Natural killer cell (primary cell): Measurements from ENCODE around the gene EPYC. TPM values are rescaled to one million over a fixed set of nuclear protein-coding genes. Genes with fewer than 3 reads are reported as not detected.

ENCODE experiments used
- ATAC-seq, 3 donors: fragments of 150-1000 bp in 2 of 3; fragments of 200-7000 bp in 1 of 3; cut with Tn5 transposase; 1 replicate in 1 of 3; 2 replicates in 2 of 3; pipeline ENCODE4 v1.10.0; 2021; ENCODE audit warnings: mild to moderate bottlenecking in 2 of 3, moderate library complexity in 2 of 3
- DNase-seq, 2 donors: peaks; one replicate each; pipeline versions ENCODE4 v3.0.0 to v3.0.0-alpha.2; 2013 to 2021; ENCODE audit warnings: mixed read lengths in 1 of 2
- H3K27ac ChIP-seq: one replicate; pipeline ENCODE4 v1.5.1; 2013; ENCODE audit warnings: mild to moderate bottlenecking, low read length
- H3K27me3 ChIP-seq: one replicate; pipeline ENCODE4 v1.6.1; 2013; ENCODE audit warnings: low read length; ENCODE audit not compliant: control insufficient read depth, insufficient read depth
- H3K36me3 ChIP-seq: one replicate; pipeline ENCODE4 v1.6.1; 2013; ENCODE audit warnings: low read length; ENCODE audit not compliant: control insufficient read depth, insufficient read depth
- H3K4me1 ChIP-seq: one replicate; pipeline ENCODE4 v1.6.1; 2013; ENCODE audit warnings: low read length; ENCODE audit not compliant: control insufficient read depth, insufficient read depth
- H3K4me3 ChIP-seq: one replicate; pipeline ENCODE4 v1.5.1; 2013; ENCODE audit warnings: low read length
- H3K9me3 ChIP-seq: one replicate; pipeline ENCODE4 v1.6.1; 2013; ENCODE audit warnings: low read length; ENCODE audit not compliant: control insufficient read depth, insufficient read depth
- H3K27ac Mint-ChIP-seq, 2 donors: one replicate each; pipeline ENCODE4 v1.8.0; 2022; ENCODE audit warnings: mild to moderate bottlenecking in 2 of 2, mixed read lengths in 2 of 2, moderate library complexity in 1 of 2
- H3K27me3 Mint-ChIP-seq, 2 donors: one replicate each; pipeline ENCODE4 v1.8.0; 2022; ENCODE audit warnings: low read depth in 2 of 2, mixed read lengths in 2 of 2
- H3K36me3 Mint-ChIP-seq: one replicate; pipeline ENCODE4 v1.8.0; 2022; ENCODE audit warnings: mixed read lengths
- H3K4me1 Mint-ChIP-seq, 2 donors: one replicate each; pipeline ENCODE4 v1.8.0; 2022; ENCODE audit warnings: mixed read lengths in 2 of 2
- H3K4me3 Mint-ChIP-seq: one replicate; pipeline ENCODE4 v1.8.0; 2022; ENCODE audit warnings: mild to moderate bottlenecking, moderate library complexity, mixed read lengths
- H3K9me3 Mint-ChIP-seq, 2 donors: one replicate each; pipeline ENCODE4 v1.8.0; 2022; ENCODE audit warnings: mixed read lengths in 2 of 2
- CTCF ChIP-seq: fragments of 200-600 bp; IDR thresholded peaks from one replicate; pipeline ENCODE4 v1.8.0; 2022; ENCODE audit warnings: antibody characterized with exemption
- WGBS: methylation state at CpG from one replicate; pipeline ENCODE4 v1.1.7; 2013; ENCODE audit warnings: missing lambda C conversion rate; ENCODE audit not compliant: insufficient coverage; 5-methylcytosine and 5-hydroxymethylcytosine counted together
- intact Hi-C: fragments of 100-400 bp; cut with micrococcal nuclease; formaldehyde crosslinking; loops from one replicate; pipeline ENCODE4 v1.14.2; 2022
- total RNA-seq, 4 donors: library from RNA; stranded (reverse); fragments of 120-200 nt in 1 of 4; gene quantifications; one replicate each; pipeline versions ENCODE4 v1.2.3 to v1.2.4, GENCODE V29; 2013 to 2022

Gene EPYC
- total RNA-seq, 3 donors from 2014 or later (not counting 1 experiment from before 2014, with no cell fraction given), result not detected

GRCh38 chr12:90938451-90938850 lies 66.3 kb downstream of the EPYC start:
- Mint-ChIP-seq H3K4me1 (no peaks in the 10 kb centered on the region), H3K27ac (no peak overlapping the region), H3K4me3 (no peak overlapping the region), H3K9me3 (peaks cover 0 to 2% of the 10 kb centered on the region in 2 donors), H3K27me3 (no peaks in the 10 kb centered on the region), H3K36me3 (no peaks in the 10 kb centered on the region)
- Histone ChIP-seq H3K9me3 (no peaks in the 10 kb centered on the region), H3K27ac (no peak overlapping the region), H3K36me3 (no peaks in the 10 kb centered on the region), H3K4me1 (no peaks in the 10 kb centered on the region), H3K4me3 (no peak overlapping the region), H3K27me3 (no peaks in the 10 kb centered on the region)
- no peak for DNase-seq
- intact Hi-C loops, result no loop called here
- WGBS, result 47% methylated on average over 6 of the region's 6 CpGs
- ATAC-seq, result no peak
- TF ChIP-seq CTCF, result no peak

- no peaks in the 10 kb centered on the region for H3K9me3 ChIP-seq
- DNase-seq (no peak), ATAC-seq (no peak)
- no peak for TF ChIP-seq CTCF
- H3K4me3 Mint-ChIP-seq, result no peak overlapping the region
- H3K27me3 ChIP-seq, result no peaks in the 10 kb centered on the region
- WGBS, result 80% methylated on average over 1 of the region's 2 CpGs
- no peak overlapping the region for H3K4me3 ChIP-seq
- intact Hi-C loops, result no loop called here
- no peaks in the 10 kb centered on the region for H3K4me1 ChIP-seq
- H3K27me3 Mint-ChIP-seq, result no peaks in the 10 kb centered on the region
- no peaks in the 10 kb centered on the region for H3K36me3 Mint-ChIP-seq
- H3K9me3 Mint-ChIP-seq, result peaks cover 0 to 2% of the 10 kb centered on the region in 2 donors
- H3K27ac ChIP-seq, result no peak overlapping the region
- H3K4me1 Mint-ChIP-seq, result no peaks in the 10 kb centered on the region
- H3K27ac Mint-ChIP-seq, result no peak overlapping the region
- no peaks in the 10 kb centered on the region for H3K36me3 ChIP-seq
These were observed 67.1 kb downstream of the EPYC start for GRCh38 chr12:90937651-90938050.

GRCh38 chr12:90936230-90937005 lies 68.4 kb downstream of the EPYC start:
- intact Hi-C loops, result no loop called here
- H3K27me3 ChIP-seq, result no peaks in the 10 kb centered on the region
- Mint-ChIP-seq H3K9me3 (peaks cover 0 to 2% of the 10 kb centered on the region in 2 donors), H3K27me3 (no peaks in the 10 kb centered on the region), H3K4me1 (no peaks in the 10 kb centered on the region), H3K36me3 (no peaks in the 10 kb centered on the region), H3K4me3 (no peak overlapping the region), H3K27ac (no peak overlapping the region)
- H3K4me1 ChIP-seq, result no peaks in the 10 kb centered on the region
- 92% methylated on average over 5 of the region's 5 CpGs for whole genome bisulfite sequencing
- no peak for ATAC-seq
- DNase-seq, result no peak
- H3K27ac ChIP-seq, result no peak overlapping the region
- TF ChIP-seq CTCF, result no peak
- H3K4me3 ChIP-seq, result no peak overlapping the region
- H3K9me3 ChIP-seq, result no peaks in the 10 kb centered on the region
- H3K36me3 ChIP-seq, result no peaks in the 10 kb centered on the region

- Mint-ChIP-seq H3K27ac (no peak overlapping the region), H3K27me3 (peaks cover 0 to 3% of the 10 kb centered on the region in 2 donors), H3K9me3 (peaks cover 10 to 11% of the 10 kb centered on the region in 2 donors), H3K4me3 (no peak overlapping the region), H3K36me3 (no peaks in the 10 kb centered on the region), H3K4me1 (no peaks in the 10 kb centered on the region)
- Histone ChIP-seq H3K4me1 (no peaks in the 10 kb centered on the region), H3K27me3 (no peaks in the 10 kb centered on the region), H3K27ac (no peak overlapping the region), H3K9me3 (no peaks in the 10 kb centered on the region), H3K36me3 (no peaks in the 10 kb centered on the region), H3K4me3 (no peak overlapping the region)
- ATAC-seq, result no peak
- WGBS, result 92% methylated on average over 5 of the region's 5 CpGs
- DNase-seq, result no peak
- no peak for TF ChIP-seq CTCF
- intact Hi-C loops, result no loop called here
These were observed 79.2 kb downstream of the EPYC start for GRCh38 chr12:90925562-90925961.
